ENCODE results near the gene FGF12. TPM values are rescaled to one million over a fixed set of nuclear protein-coding genes. Genes with fewer than 3 reads are reported as not detected.

FGF12 gene
- polyA plus RNA-seq, 5 donors, result 1.9 to 10.7 (median 5.7) TPM

GRCh38 chr3:192273001-192273696, 454.2 kb downstream of the FGF12 start:
- no peak for DNase-seq

GRCh38 chr3:192262001-192262400, 465.3 kb downstream of the FGF12 start:
- no peak for DNase-seq

- DNase-seq, result no peak
These were observed 466.2 kb downstream of the FGF12 start for GRCh38 chr3:192261135-192261534.

DNA sequence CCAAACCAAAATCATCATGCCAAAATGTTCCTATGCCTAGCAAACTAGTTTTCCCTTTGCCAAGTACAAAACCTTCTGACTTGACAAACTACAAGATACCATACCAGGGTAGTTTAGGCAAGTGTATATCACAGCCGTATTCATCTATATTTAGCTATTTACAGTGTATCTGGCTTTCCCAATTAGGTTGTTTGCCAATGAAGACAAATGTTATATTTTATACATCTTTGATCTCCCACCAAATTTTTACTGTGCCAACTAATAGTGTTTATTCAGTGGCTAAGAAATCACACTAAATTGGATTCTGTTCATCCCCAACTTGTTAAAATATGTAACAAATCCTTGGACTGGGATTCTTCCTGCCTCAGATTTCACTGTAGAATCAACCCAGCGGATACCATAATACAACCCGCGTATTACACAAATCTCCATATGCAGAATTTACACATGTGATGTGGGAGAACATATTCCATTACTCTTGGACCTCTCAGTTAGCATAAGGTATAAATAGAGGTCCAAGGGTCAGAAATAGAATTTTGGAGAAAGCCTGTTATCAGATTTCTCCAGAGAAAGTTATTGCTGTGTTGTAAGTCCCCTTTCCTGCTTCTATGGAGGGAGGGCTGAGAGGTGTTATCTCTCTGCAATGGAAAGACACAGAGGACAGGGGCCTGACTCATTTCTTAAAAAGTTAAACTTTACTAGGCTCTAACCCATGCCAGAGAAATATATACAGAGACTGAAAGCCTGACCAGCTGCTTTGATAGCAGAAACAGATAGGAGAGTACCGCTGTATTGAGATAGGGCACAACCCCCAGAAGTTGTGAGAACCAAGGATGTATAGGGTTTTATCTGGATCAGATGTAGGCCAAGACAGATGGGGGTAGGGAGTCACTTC, 467.0 kb downstream of the FGF12 start:
- DNase-seq, result no peak

DNA sequence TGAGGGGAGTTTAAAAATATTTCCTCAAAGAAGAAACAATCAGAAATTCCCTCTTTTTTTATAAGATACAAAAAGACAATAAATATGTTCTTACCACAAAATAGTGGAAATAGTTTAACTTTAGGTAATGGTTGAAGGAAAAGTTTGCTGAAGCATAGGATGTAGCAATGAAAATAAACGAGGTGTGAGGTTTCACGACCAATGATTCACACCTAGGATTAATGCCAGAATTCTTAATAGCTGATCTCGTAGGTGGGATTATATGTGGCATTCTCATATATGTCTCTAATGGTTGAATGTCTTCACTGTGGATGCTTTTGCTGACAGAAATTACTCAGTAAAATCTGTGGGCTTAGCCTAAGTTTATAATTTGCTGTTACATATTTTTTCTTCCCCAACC, 467.7 kb downstream of the FGF12 start:
- DNase-seq, result no peak

DNA sequence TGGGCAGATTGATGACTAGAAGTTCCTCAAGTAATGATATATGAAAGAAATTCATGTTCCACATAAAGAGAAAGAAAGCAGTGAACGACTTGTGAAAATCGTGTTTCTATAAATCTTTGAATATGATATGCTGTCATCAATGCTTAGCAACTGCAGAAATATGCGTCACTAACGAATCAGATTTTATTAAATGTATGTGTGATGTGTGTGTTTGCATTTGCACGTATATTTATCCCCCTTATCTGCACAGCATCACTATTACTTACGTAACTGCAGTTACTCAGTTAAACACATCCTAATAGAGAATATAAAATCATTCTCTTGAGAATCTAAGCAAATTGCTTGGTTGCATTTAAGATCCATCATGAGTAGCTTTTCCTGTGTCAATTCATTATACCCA, 468.6 kb downstream of the FGF12 start:
- no peak for DNase-seq

GRCh38 chr3:192255839-192256238, 471.5 kb downstream of the FGF12 start:
- DNase-seq, result no peak

GRCh38 chr3:192253138-192253887, 474.0 kb downstream of the FGF12 start:
- DNase-seq, result no peak

DNA sequence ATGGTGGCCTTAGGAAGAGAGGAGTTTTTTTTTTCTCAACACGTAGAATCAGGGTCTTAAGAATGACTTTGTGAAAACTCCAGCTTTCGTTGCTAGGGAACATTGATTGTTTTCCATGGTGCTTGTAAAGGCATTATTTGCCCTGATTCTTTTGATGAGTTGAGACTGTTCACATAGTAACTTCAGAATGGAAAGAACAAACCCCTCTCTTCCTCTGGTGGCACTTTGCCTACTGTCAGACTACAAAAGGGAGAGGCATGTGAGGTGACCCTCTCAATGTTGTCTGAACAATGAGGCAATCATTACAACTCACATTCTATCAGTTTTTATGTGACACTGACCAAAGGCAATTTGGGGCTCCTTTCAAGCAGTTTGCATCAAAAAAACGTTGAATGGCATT, 477.8 kb downstream of the FGF12 start:
- no peak for DNase-seq

DNA sequence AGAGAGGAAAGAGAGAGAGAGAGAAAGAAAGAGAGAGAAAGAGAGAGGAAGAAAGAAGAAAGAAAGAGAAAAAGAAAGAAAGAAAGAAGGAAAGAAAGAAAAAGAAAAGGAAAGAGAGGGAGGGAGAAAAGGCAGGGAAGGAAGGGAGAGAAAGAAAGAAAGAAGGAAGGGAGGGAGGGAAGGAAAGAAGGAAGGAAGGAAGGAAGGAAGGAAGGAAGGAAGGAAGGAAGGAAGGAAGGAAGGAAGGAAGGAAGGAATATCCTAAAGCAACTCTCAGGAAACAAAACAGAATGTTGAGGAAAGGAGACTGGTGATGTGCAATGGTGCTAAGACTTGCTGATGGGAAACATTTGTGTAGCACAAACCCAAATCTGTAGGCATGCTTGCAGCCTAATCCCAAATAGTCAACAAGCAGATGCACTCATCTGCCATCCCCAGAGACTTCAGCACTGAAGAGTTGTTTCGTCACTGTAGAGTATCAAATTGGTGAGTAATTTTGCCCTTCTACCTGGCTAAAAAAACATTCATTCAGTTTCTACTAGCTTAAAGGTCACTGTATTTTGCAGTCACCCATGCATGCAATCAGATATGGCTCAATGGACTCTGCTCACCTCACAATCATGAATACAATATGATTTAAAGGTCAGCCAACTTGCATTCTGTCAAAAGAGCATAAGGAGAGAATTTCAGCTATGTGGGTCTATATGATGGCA, 480.3 kb downstream of the FGF12 start:
- DNase-seq, result no peak

DNA sequence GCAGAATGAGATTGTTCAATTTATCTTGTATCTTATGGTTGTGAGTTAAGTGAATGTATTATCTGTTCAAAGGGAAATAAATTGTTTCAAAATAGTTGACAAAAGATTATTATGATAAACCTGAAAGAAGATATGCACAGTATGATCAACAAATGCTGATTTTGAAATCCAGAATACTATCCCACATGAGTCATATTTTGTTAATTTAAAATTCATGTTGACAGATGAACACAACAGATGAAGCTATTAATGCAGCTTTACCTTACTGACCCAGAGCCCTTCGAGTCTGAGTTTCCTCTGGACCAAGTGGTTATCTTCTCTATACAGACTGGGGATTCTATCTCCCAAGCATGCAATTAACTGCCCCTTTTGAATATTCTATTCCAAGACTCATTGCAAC, 482.8 kb downstream of the FGF12 start:
- DNase-seq, result no peak

DNA sequence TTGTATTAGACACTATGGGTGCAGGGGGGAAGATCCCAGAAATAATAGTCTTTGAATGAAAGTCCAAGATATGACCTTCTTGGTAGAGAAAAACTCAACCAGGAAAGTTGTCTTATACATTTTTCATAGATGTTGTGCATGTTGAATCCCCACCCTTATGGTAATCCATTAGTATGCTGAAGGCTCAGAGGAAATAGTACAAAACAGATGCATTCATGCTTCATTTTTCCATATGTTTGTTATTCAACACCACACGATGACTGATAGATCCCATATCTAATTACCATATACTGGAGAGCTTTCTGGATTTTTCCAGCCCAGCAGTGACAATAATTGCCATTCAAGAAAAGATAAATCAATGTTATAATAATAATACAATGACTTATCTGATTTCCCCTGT, 487.4 kb downstream of the FGF12 start:
- DNase-seq, result no peak

DNA sequence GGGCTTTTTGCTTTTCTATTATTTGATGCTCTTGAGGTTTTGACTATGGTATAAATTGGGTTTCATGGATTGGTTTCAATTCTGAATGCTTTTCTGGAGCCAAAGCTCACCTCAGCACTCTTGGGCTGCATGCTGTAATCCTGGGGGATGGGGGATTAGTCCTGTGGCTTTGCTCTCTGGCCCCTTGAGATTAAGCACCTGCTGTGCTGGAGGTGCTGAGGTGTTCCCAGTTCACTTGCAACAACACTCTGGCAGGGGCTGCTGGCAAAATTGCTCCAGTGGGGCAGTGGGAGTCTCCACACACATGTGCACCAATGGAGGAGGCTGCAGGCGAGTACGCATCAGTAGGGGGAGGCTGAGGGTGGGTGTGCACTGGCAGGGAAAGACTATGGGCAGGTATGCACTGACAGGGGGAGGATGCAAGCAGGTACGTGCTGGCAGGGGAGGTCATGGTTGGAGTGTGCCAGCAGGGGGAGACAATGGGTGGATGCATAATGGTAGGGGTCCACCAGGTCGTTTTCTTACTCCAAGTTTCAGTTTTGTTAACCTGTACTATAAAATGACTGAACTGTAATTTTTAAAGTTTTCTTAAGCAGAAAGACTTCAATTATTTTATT, 489.2 kb downstream of the FGF12 start:
- no peak for DNase-seq

- DNase-seq, result no peak
These were observed 497.5 kb downstream of the FGF12 start for GRCh38 chr3:192229866-192230265.

DNA sequence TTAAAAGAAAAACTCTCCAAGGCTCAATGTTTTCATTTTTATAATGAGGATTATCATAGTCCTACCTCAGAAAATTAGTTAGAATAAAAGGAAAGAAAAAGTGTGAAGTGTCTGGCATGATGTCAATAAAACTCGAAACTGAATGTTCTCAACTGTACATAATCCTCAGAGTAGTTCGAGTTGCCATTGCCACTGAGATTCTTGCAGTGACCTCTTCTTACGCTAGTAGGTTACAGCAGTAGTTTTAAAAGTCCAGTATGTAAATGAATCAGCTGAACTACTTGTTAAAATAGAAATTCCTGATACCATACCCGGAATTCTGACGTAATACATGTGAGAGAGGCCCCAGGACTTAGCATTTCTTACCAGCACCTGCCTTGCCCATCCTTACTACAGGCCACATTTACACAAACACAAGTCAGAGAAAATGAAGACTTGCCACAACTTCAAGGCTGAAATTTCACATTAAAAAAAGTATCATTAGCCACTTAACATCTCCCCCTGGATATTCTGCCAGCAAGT, 502.6 kb downstream of the FGF12 start:
- no peak for DNase-seq

DNA sequence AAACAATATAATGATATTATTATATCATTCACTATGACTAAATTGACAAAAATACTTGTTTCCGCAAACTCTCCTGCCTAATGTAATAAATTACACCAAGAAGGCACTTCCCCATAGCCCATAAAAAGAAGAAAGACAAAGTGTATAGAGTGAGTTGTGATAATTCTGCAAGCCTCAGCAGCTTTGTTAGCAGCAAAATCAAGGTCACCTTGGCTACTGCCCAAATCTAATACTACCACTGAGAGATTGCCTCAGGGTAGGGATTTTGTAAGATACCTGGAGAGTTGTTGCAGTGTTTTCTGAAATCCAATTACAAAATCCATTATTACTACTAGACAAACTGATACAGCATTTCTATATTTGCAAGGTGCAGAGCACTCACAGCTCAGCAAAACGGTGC, 503.5 kb downstream of the FGF12 start:
- no peak for DNase-seq

DNA sequence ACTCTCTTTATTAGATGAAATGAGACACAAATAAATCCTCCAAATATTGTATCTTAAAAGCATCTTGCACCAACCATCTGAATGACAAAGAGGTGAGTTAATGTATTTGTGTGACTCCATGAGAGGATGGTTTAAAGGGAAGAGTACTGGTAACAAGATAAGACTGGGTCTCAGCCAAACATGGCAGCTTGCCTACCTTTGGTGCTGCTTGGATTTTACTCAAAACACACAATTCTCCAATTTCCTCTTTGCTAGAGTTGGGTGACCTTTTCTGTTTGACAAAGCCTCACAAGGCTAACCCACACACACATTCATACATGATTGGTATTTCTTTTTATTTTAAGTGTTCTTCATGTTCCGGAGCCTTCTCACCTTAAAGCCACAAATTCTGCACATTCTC, 506.4 kb downstream of the FGF12 start:
- DNase-seq, result no peak

DNA sequence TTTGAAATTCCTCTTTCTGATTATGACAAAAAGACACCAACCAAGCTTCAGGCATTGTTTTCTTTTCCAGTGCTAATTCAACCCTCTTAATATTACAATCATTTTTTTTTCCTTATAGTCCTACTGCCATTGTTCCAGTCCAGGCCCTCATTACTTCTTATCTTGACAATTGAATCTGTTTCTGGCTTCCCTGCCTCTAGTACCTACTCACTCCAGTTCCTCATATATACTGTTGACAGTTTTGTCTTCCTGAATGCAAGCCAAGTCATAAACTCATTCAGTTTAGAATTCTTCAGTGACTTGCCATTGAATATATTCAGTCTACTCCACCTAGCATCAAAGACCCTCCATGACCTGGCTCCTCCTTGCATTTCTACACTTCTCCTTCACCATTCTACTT, 507.4 kb downstream of the FGF12 start:
- DNase-seq, result no peak

GRCh38 chr3:192216067-192216466, 511.3 kb downstream of the FGF12 start:
- DNase-seq, result no peak

GRCh38 chr3:192212979-192213378, 514.4 kb downstream of the FGF12 start:
- DNase-seq, result no peak

DNA sequence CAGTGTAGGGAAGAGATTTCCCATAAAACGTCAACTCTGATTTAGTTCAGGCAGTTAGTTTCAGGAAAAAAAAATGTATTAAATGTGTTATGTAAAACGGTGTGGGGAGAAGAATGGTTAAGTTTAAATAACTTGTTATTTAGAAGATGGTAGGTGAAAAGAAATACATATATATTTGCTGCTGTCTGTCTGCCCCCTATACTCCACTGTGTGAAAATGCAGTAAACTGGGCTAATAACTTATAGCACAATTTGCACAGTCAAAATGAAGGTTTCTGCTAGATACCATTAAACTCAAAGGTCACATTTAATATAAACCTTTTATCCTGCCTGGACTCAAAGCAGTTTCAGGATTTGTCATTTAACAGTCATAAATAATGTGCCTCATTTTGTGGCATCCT, 515.0 kb downstream of the FGF12 start:
- DNase-seq, result no peak

Measured in right lung (tissue), 5 donors.